EL (cell line): Measurements from ENCODE around the gene ADAM12.

ENCODE experiments used
- DNase-seq: peaks from one replicate; pipeline ENCODE4 v3.0.0-alpha.2; 2016

ADAM12 gene

DNA sequence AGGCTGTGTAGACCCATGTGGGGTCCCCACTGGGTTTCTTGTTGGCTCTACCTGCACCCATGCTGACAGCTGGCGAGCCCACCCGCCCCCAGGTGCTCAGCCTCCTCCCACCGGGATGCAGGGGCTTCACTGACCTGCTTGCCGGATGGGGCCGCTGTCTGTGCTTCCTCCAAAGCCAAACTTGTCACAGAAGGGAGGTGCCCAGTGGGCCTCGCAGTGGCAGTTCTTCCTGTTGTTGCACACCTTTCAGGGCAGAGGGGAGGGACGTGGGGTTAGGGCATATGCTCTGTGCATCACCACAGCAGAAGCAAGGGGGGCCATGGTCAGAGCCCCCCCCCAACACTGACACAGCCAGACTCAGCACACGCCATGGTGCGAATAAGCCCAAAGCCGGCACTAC is 345.4 kb downstream of the ADAM12 start:
- DNase-seq, result no peak

DNA sequence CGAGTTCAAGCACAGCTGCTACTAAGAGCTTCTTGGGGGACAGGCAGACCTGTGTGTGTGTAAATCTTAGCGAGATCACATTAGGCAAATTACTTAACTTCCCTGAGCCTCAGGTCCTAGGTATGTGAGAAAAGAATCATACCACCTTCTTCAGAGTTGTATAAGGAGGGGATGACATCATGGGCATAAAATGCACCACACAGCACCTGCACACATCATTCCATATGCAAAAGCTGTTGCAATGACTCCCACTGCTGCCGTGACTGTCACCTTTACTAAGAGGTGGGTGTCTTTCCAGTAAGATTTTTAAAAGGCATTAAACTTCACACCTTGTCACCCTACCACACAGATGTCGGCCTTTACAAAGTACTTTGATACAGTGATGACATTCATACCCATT is 345.9 kb downstream of the ADAM12 start:
- DNase-seq, result no peak

DNA sequence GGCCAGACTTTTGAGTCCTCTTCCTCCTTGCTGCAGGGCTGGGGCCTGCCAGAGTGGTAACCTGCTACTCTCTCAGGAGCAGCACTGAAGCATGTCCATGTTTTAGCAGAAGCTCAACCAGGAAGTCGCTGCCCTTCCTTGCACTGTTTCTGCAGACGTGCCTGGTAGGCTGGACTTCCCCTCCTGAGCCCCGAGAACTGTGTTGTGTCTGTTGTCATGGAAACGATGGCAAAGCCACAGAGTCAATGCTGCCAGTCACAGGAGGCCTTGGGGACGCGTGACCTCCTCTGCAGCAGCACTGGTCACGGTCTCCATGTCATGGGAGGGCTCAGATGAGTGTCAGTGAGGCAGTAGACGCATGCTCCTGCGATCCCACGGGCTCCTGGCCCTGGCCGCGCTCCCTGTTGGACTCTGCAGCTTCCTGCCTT is 346.5 kb downstream of the ADAM12 start:
- no peak for DNase-seq

DNA sequence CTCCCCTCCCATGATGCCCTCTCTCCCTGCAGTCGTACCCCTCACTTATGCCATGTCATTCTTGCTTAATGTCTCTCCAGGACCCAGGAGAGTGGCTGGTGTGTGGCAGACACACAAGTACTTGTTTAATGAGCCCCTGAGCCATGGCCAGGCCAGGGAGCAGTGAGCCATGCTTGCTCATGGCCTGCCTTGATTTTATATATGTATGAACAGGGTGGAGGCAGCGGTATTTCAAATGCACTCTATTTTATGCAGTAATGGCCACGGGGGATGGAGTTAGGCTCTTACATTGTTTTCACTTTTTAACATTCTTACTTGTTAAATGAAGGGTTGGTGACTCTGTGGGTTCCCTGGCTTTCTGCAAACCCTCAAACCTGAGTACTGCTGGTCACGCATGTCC is 347.2 kb downstream of the ADAM12 start:
- DNase-seq, result no peak

DNA sequence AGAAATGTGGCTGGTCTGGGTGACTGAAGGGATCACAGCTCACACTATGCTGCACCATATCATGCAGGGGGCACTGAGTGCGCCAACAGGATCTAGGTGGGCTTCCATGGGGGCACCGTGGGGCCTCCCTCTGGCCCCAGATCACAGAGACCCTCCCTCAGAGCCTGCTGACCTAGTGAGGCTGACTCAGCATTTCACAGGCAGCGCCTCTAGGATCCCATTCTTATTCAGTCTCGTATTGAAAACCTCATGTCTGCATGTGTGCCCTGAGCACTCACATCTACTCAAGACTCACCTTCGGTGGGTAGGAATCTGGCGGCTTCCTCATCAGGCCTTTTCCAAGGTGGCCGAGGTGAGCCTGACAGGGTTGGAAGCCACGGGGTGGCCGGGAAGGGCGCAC is 350.3 kb downstream of the ADAM12 start:
- no peak for DNase-seq

DNA sequence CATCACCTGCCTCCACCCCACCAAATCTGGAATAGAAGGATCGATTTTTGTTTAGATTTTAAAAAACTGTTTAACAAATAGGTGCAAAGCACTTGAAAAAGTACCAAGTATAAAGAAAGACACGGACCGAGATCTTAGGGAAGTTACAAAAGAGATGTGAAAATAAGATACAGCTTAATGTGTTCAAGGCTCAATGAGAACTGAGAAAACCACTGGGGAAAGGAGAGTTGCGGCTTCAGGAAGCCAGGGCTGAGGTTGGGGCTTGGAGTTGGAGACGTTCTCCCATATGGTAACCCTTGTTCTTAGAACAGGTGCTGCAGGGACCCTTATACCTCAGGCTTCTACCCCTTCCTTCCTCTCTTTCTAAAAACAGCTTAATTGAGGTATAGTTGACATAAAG is 351.8 kb downstream of the ADAM12 start:
- no peak for DNase-seq

DNA sequence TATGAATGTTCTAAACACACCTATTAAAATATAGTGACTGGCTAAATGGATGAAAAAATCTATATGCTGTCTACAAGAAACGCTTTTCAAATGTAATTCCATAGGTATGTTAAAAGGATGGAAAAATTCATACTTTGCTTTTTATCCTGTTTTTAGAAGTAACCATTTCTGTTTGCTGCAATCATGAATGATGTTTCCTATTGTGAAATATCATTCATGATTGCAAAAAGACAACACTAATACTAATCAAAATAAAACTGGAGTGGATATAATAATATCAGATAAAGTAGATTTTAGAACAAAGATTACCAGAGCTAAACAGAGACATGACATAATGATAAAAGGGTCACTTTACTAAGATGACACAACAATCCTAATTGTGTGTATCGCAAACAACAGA is 353.7 kb downstream of the ADAM12 start:
- no peak for DNase-seq

DNA sequence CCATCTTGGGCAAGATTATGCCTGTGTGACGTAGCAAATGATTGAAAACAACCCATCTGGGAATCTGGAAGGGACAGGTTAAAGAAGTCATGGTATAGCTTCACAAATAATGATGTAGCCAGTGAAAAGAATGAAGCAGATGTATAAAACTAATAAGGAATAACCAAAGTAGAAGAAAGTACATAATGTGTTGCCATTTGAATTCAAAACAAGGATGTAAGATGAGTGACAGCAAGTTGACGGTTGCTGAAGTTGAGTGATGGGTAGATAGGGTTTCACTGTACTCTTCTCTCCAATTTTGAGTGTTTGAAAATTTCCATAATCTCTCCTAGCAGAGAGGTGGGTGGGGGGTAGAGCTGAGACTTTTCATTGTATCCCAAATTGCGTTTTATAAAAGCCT is 358.3 kb downstream of the ADAM12 start:
- DNase-seq, result no peak

DNA sequence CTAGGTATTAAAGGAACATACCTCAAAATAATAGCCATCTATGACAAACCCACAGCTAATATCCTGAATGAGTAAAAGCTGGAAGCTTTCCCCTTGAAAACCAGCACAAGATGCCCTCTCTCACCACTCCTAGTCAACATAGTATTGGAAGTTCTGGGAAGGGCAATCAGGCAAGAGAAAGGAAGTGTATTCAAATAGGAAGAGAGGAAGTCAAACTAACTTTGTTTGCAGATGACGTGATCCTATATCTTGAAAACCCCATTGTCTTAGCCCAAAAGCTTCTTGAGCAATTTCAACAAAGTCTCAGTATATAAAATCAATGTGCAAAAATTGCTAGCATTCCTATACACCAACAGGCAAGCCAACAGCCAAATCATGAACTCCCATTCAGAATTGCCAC is 360.6 kb downstream of the ADAM12 start:
- no peak for DNase-seq

DNA sequence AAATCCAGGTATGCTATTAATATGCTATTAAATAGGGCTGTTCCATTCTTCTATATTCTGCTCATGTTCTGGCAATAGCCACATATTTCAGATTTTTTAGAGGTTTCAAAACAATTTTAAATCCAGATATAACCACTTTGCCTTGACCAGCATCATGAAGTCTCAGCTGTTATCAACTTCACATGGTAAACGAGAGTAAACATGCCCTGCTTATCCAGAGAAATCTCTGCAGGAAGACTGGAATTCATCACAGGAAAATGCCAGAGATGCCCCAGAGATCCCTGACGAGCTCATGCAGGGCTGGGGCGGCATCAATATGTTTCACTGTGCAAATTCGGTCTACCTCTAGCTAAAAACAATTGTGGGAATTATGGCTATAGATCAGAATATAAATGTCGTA is 365.4 kb downstream of the ADAM12 start:
- DNase-seq, result no peak

DNA sequence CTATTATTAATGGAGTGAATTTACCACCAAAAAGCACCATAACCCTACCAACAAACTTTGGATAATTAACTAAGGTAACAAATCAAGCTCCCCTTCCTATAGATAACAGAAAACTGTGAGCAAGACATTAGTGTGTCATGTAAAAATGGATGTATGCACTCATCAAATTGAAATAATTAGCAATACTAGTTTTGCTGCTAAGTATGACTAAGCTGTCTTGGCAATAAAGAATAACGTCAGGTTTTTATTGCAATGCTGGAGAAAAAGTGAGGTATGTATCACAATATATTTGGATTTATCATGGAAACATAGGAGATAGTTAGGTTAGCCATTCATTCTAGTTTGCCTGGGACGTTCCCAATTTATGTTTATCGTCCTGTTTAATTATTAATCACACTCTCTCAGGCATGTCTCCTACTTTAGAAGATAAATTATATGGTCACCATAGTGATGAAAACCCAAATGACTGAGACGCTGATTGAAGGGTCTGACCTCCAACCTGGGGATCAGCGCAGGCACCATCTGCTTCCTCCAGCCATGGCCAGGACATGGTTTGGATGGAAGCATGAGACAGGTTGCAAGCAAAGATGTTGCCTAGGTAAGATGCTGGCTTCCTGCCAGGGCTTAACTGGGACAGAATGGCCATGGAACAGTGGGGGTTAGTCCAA is 366.3 kb downstream of the ADAM12 start:
- DNase-seq, result no peak

DNA sequence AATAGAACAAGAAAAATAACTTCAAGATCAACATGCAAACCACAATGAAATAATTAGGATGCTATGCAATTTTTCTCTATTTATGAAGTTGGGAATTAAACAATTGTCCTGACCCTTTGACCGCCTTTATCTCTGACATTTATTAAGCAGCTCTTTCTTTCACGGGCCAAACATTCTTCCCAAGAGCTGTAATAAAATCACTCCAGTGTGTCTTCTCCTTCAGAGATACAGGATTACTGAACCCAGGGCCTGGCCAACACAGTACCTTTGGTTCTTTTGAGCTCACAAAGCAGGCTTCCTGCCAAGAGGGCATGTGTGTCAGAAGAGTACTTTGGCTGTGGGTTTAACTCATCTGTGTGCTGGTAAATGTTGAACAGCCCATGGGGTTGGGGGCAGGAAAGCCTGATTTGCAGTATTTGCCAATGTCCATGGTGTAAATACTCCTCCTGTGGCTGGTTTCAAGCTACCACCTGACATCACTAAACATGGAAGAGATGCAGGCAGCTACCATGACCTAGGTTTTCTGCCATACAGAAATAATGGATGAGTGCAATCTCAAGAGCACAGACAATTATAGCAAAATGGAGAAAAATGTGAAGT is 370.2 kb downstream of the ADAM12 start:
- peak; percentile 60 for DNase-seq

DNA sequence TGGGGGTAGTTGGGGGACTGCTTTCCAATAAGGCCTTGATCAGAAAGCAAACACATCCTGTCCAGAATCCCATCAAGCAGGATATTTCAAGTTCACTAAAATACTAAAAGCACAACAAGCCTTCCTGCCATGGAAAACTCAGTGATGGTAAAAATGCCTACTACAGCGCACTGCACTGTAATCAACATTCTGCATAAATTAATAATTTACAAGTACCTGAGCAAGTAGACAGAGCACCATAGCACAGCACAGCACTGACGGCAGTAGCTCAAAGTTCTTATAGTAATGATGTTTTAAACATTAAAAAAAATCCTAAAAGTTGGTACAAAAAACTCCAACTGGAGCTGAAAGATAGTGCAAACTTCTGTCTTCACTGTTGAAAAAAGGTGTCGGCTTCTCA is 371.4 kb downstream of the ADAM12 start:
- DNase-seq, result no peak

DNA sequence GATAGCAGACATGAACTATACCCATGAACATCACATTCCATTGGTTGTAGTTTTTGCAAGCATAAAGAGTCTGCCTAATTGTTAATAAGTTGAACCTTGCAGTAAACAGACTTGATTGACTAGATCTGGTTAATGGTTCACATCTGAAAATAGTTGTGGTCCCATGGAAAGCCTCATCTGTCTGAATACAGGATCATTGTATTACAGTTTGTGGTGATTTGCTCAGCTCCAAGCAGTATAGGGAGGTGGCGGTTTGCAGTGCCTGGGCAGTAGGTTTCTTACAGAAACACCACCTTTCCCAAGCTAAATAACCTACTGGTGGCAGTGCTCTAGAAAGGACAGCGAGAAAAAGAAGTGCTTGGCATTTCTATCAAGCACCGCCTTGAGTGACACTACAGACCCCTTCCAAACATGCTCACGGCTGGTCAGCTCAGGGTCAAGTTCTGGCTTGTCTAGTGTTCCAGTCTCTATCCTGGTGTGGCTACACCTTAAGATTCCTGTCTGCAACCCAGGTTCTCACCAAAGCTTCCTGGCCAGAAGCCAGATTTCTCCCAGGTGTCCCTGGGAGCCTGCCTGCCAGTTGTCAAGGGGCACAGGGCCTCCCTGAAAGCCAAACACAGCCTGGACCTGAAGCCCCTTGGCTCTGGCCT is 372.0 kb downstream of the ADAM12 start:
- no peak for DNase-seq

DNA sequence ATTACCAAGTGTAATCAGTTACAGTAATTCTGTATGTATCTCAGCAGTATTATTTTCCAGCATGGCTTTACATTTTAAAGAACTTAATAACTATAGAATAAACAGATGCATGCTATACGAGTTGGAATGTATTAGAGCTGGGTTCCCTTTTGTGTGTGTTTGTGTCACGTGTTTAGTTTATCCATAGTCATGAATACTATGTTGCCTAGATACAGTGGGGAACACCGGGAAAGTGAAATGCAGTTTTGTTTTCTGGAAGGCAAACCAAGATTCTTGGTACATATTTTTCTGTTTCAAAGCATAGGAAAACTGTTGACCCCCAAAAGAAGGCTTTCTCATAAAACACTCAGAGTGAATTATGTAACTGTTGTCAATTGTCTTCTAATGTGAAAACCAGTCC is 372.9 kb downstream of the ADAM12 start:
- DNase-seq, result no peak

DNA sequence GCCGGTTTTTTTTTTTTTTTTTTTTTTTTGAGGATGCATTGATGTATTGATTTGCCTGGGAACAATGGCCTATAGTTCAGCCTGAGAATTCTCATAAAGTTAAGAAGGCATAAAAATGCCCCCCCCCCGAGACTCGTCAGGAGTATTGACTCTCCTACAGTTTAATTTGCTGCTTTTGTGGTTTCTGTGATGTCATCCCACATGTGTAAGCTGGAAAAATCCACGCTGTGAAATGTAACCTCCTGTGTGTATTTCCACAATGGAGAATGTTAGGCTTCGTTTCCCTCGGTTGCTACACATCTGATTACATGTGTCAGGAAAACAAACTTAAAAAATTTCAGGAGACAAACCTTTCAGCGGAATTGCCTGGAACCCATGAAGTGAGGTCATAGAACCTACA is 374.0 kb downstream of the ADAM12 start:
- DNase-seq, result peak; percentile 63

DNA sequence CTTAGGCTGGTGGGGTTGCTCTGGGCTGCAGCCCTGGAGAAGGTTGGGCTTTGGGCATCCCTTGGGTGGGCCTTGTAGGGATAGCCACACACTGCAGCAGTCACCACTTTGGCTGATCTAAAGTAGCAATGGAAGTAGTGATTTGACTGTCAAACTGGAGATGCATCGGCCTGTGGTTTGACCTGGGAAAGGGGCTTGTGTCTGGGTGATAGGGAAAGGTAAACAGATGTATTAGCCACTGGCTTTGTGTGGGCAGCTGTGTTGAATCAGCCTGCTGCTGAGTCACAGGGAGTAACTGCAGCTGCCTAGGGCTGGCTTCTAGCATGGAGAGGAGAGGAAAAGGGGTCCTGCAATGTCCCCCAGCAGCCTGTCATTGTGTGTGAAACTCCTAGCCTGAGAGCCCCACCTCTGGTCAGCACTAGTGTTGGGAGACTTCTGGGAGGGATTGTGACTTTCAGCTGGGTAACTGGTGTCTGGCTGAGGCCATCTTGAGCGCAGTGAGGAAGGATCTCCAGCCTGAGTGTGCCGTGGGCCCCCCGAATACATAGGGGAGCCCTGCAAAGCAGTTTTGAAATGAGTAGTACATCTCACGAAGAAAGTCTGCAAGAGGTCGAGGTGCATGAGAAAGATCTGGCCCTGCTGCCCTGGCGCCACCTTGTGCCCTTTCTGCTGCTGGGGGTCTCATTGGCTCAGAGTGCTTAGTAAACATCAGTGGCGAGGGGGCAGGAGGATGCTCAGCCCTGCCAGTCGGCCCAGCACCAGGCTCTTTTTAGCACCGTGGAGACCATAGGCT is 374.6 kb downstream of the ADAM12 start:
- DNase-seq, result peak; percentile 77

DNA sequence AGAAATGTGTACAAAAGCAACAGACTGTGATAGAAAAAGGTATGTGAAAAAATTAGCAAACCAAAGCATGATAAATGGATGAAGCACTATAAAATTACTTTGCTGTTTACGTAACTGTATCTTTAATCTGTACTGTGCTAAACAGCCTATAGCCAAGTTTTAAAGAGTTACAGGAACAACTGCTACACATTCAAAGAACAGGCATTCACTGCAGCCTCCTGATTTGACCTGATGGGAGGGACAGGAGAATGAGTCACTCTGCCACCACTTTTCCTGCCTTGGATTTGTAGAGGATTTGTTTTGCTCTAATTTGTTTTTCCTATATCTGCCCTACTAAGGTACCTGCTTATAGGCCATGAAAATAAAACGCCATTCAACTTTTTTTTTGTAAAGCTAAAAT is 375.8 kb downstream of the ADAM12 start:
- DNase-seq, result peak; percentile 16

DNA sequence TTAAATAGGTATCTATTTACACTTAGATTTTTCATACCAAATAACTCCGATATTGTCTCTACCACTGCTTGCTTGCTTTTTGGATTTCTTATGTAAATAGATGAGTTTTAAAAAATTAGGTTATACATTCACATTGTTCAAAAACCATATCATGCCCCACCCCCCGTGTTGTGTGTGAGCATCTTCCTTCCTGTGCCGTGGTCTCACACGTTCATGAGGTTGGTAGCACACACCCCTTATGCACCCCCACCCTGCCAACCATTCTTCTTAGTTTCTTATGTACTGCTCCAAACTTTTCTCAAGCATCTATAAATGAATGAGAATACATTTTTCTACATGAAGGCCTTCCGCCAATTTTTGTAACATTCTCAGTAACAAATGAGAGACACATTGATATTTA is 376.3 kb downstream of the ADAM12 start:
- DNase-seq, result no peak

DNA sequence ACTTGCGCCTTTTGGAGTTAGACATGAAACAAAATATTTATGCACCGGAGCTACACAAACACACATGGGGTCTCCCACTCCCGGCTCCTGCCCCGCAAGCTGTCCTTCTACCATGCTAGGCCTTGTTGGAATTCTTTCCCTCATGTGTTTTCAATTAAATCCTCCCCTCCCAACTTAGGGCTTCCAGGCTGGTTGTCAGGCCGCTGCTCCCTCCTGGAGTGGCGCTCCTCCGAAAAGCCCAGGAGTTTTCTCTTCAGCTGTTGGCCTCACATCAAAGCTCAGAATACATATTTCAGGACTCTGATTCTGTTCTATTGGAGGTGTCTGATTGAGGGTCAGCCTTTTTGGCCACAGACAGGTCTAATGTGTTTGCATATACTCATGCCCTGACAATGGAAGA is 378.6 kb downstream of the ADAM12 start:
- DNase-seq, result no peak

DNA sequence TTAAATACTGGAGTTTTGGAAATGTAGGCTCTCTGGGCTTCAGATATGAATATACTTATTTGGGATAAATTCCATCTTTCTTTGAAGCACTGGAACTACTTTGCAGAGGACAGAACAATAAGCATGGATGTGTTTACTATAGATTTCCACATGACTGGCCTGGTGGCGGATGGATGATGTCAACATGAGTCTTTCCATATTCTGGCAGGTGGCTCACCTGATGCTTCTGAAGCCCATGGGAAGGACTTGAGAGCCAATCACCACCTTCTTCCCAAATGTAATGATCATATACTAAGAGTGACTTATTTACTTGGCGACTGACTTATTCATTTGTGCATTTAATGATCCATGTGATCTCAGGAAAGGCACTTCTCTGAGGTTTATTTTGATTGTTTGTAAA is 381.4 kb downstream of the ADAM12 start:
- no peak for DNase-seq

DNA sequence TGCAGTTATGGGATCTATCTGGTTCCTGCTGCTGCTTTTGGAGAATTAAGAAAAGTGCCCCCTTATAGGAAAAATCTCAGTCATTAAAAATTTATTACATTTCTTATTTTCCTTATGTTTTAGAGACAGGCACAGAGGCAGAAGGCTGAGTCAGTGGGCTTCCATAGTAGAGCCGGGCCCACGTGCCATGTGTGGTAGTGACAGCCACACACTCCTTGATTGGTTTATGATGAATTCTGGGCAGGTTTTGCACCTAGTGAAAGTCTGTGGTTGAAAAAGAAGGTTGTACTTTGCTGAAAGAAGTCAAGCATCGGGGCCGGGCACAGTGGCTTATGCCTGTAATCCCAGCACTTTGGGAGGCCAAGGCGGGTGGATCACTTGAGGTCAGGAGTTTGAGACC is 382.0 kb downstream of the ADAM12 start:
- no peak for DNase-seq

DNA sequence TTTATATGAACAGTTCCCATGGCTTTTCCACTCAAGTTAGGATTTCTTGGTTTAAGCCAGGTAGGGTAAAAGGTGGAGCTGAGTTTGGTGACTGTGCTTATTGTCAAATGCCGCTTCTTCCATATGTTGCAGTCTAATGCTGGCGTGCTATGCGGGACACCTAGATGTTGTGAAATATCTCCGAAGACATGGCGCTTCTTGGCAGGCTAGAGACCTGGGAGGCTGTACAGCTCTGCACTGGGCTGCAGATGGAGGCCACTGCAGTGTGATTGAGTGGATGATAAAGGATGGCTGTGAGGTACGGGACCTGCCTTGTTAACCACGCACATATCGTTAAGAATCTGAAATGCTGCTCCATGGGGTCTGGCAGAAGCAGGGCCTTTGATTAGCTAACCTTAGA is 383.5 kb downstream of the ADAM12 start:
- DNase-seq, result no peak

DNA sequence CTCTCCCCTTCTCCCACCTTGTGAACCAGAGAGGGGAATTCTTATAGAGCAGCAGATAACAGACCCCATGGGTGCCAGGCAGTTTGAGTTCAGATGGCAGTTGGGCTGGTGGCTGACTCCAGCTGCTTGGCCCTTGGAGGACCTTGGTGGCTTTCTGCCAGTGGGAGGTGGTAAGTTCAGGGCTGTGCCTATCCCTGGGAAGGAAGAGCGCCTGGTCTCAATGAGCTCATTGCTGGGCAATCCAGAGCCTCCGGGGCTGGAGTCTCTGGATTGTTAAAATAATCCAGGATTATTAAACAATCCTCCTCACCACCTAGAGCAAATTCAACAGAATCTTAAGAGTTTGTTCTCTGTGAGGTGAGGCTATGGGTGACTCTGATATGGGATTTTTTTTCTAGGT is 386.7 kb downstream of the ADAM12 start:
- peak; percentile 88 for DNase-seq
